Natural killer cell (primary cell): ENCODE measurements around the gene GGA3. TPM values are rescaled to one million over a fixed set of nuclear protein-coding genes. Genes with fewer than 3 reads are reported as not detected.

Source experiments
- ATAC-seq, 3 donors: fragments of 150-1000 bp in 2 of 3; fragments of 200-7000 bp in 1 of 3; cut with Tn5 transposase; 1 replicate in 1 of 3; 2 replicates in 2 of 3; pipeline ENCODE4 v1.10.0; 2021; ENCODE audit warnings: mild to moderate bottlenecking in 2 of 3, moderate library complexity in 2 of 3
- DNase-seq, 2 donors: peaks; one replicate each; pipeline versions ENCODE4 v3.0.0 to v3.0.0-alpha.2; 2013 to 2021; ENCODE audit warnings: mixed read lengths in 1 of 2
- H3K27ac ChIP-seq: one replicate; pipeline ENCODE4 v1.5.1; 2013; ENCODE audit warnings: mild to moderate bottlenecking, low read length
- H3K27me3 ChIP-seq: one replicate; pipeline ENCODE4 v1.6.1; 2013; ENCODE audit warnings: low read length; ENCODE audit not compliant: control insufficient read depth, insufficient read depth
- H3K36me3 ChIP-seq: one replicate; pipeline ENCODE4 v1.6.1; 2013; ENCODE audit warnings: low read length; ENCODE audit not compliant: control insufficient read depth, insufficient read depth
- H3K4me1 ChIP-seq: one replicate; pipeline ENCODE4 v1.6.1; 2013; ENCODE audit warnings: low read length; ENCODE audit not compliant: control insufficient read depth, insufficient read depth
- H3K4me3 ChIP-seq: one replicate; pipeline ENCODE4 v1.5.1; 2013; ENCODE audit warnings: low read length
- H3K9me3 ChIP-seq: one replicate; pipeline ENCODE4 v1.6.1; 2013; ENCODE audit warnings: low read length; ENCODE audit not compliant: control insufficient read depth, insufficient read depth
- H3K27ac Mint-ChIP-seq, 2 donors: one replicate each; pipeline ENCODE4 v1.8.0; 2022; ENCODE audit warnings: mild to moderate bottlenecking in 2 of 2, mixed read lengths in 2 of 2, moderate library complexity in 1 of 2
- H3K27me3 Mint-ChIP-seq, 2 donors: one replicate each; pipeline ENCODE4 v1.8.0; 2022; ENCODE audit warnings: low read depth in 2 of 2, mixed read lengths in 2 of 2
- H3K36me3 Mint-ChIP-seq: one replicate; pipeline ENCODE4 v1.8.0; 2022; ENCODE audit warnings: mixed read lengths
- H3K4me1 Mint-ChIP-seq, 2 donors: one replicate each; pipeline ENCODE4 v1.8.0; 2022; ENCODE audit warnings: mixed read lengths in 2 of 2
- H3K4me3 Mint-ChIP-seq: one replicate; pipeline ENCODE4 v1.8.0; 2022; ENCODE audit warnings: mild to moderate bottlenecking, moderate library complexity, mixed read lengths
- H3K9me3 Mint-ChIP-seq, 2 donors: one replicate each; pipeline ENCODE4 v1.8.0; 2022; ENCODE audit warnings: mixed read lengths in 2 of 2
- CTCF ChIP-seq: fragments of 200-600 bp; IDR thresholded peaks from one replicate; pipeline ENCODE4 v1.8.0; 2022; ENCODE audit warnings: antibody characterized with exemption
- WGBS: methylation state at CpG from one replicate; pipeline ENCODE4 v1.1.7; 2013; ENCODE audit warnings: missing lambda C conversion rate; ENCODE audit not compliant: insufficient coverage; 5-methylcytosine and 5-hydroxymethylcytosine counted together
- intact Hi-C: fragments of 100-400 bp; cut with micrococcal nuclease; formaldehyde crosslinking; loops from one replicate; pipeline ENCODE4 v1.14.2; 2022
- total RNA-seq, 4 donors: library from RNA; stranded (reverse); fragments of 120-200 nt in 1 of 4; gene quantifications; one replicate each; pipeline versions ENCODE4 v1.2.3 to v1.2.4, GENCODE V29; 2013 to 2022

Gene GGA3
- total RNA-seq, 3 donors from 2014 or later (not counting 1 experiment from before 2014, with no cell fraction given) = 78.1 to 97.3 (median 94.0) TPM

GRCh38 chr17:75205793-75206163, 55.6 kb downstream of the GGA3 start:
- 0% methylated on average over 22 of the region's 22 CpGs for WGBS
- DNase-seq = no peak
- Histone ChIP-seq H3K27ac (peak overlapping the region; percentile 80), H3K27me3 (no peaks in the 10 kb centered on the region), H3K4me1 (peaks cover 20% of the 10 kb centered on the region), H3K9me3 (no peaks in the 10 kb centered on the region), H3K4me3 (peak overlapping the region; percentile 84), H3K36me3 (peaks cover 12% of the 10 kb centered on the region)
- no peak for ATAC-seq
- Mint-ChIP-seq H3K4me1 (peaks cover 20 to 28% of the 10 kb centered on the region in 2 donors), H3K27ac (peak overlapping the region; percentile 93 to 97), H3K9me3 (no peaks in the 10 kb centered on the region), H3K36me3 (no peaks in the 10 kb centered on the region), H3K4me3 (peak overlapping the region; percentile 96), H3K27me3 (no peaks in the 10 kb centered on the region)
- TF ChIP-seq CTCF = no peak
- intact Hi-C loops = no loop called here

DNA sequence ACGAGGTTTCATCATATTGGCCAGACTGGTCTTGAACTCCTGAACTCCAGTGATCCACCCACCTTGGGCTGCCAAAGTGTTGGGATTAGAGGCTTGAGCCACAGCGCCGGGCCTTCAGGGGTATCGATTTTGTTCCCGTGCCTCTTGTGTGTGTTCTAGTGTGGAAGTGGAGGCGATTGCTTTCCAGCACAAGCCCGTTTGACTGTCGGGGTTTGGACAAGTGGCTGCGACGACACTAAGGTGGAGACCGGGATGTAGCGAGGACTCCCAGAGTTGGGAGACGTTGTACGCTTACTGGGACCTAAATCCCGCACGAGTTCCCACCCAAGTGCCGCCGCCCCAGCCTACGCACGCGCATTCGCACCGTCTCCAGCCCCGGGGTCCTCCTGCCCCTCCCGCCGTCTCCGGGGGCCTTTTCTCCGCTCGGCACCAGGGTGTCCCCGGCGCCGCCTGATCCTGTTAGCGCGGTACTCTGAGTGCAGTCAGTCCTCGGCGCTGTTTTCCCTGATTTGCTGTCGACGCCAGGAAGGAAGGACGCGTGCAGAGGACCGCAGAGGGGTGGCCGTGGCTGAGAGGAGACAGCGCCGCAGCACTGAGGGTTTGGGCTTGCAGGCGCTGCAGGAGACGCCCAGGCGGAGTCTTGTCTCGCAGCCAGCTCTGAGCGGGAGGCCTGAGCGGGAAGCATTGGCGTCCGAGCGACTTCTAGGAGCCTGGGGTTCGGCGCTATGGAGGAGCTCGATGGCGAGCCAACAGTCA, 56.2 kb downstream of the GGA3 start, which contains the start of gene NUP85:
Gene NUP85, plus strand, starts transcription at position 643 of the 756 bp plus-strand sequence. Its CDS starts 83 bp downstream, at position 726.
- H3K27me3 ChIP-seq = no peaks in the 10 kb centered on the region
- no peaks in the 10 kb centered on the region for H3K36me3 Mint-ChIP-seq
- no peak for TF ChIP-seq CTCF
- peak; percentile 90 to 95 for DNase-seq
- H3K9me3 Mint-ChIP-seq = no peaks in the 10 kb centered on the region
- H3K27me3 Mint-ChIP-seq = no peaks in the 10 kb centered on the region
- peak within 1 kb of the TSS; percentile 96 for H3K4me3 Mint-ChIP-seq
- intact Hi-C loops = no loop called here
- H3K4me1 Mint-ChIP-seq = peaks cover 20 to 28% of the 10 kb centered on the region in 2 donors
- H3K4me3 ChIP-seq = peak within 1 kb of the TSS; percentile 84
- ATAC-seq = peak; percentile 92 to 96 (median 92)
- peaks cover 20% of the 10 kb centered on the region for H3K4me1 ChIP-seq
- under 1% methylated on average over 57 of the region's 57 CpGs for WGBS
- H3K36me3 ChIP-seq = peaks cover 8% of the 10 kb centered on the region
- no peaks in the 10 kb centered on the region for H3K9me3 ChIP-seq
- peak within 1 kb of the TSS; percentile 93 to 97 for H3K27ac Mint-ChIP-seq
- peak within 1 kb of the TSS; percentile 80 for H3K27ac ChIP-seq

- no peak overlapping the region for H3K27ac Mint-ChIP-seq
- H3K36me3 Mint-ChIP-seq = no peaks in the 10 kb centered on the region
- H3K4me3 ChIP-seq = no peak overlapping the region
- no peaks in the 10 kb centered on the region for H3K9me3 ChIP-seq
- H3K4me1 Mint-ChIP-seq = peaks cover 7 to 9% of the 10 kb centered on the region in 2 donors
- no peaks in the 10 kb centered on the region for H3K27me3 Mint-ChIP-seq
- H3K9me3 Mint-ChIP-seq = no peaks in the 10 kb centered on the region
- TF ChIP-seq CTCF = no peak
- H3K27me3 ChIP-seq = no peaks in the 10 kb centered on the region
- ATAC-seq (no peak), DNase-seq (no peak)
- no peak overlapping the region for H3K4me3 Mint-ChIP-seq
- no peak overlapping the region for H3K27ac ChIP-seq
- intact Hi-C loops = loop anchor here (2.0 kb wide), 1 partner anchor 17 kb away; the partner anchor contains the start of gene SUMO2
- no peaks in the 10 kb centered on the region for H3K36me3 ChIP-seq
- H3K4me1 ChIP-seq = peaks cover 8% of the 10 kb centered on the region
- WGBS = 97% methylated on average over 5 of the region's 6 CpGs
Observed at GRCh38 chr17:75199886-75200618, 61.4 kb downstream of the GGA3 start.
